A673 (cell line): Measurements from ENCODE around the gene IL2. TPM values are rescaled to one million over a fixed set of nuclear protein-coding genes. Genes with fewer than 3 reads are reported as not detected.

ENCODE experiments used
- BruUV-seq: library from RNA; stranded (reverse); fragments of 400-500 nt; replicated peaks from 2 replicates; lab custom pipeline; 2021; lab: Mats Ljungman, UMichigan
- CTCF ChIA-PET: fragments of 300-600 bp; sonication (Branson Sonifier 250); formaldehyde crosslinking; loops from one replicate; lab custom pipeline; 2022; ENCODE audit warnings: antibody characterized with exemption; lab: Charles Lee
- POLR2A ChIA-PET: fragments of 300-600 bp; sonication (Branson Sonifier 250); formaldehyde crosslinking; loops from one replicate; lab custom pipeline; 2022; ENCODE audit warnings: antibody characterized with exemption; ENCODE audit not compliant: low non-redundant PET; lab: Charles Lee
- DNase-seq: peaks from one replicate; pipeline ENCODE4 v3.0.0-alpha.2; 2015; ENCODE audit warnings: low spot score
- H3K27ac ChIP-seq: fragments of 200-600 bp; sonication (generic); 2 replicates; pipeline ENCODE4 v1.5.1; 2016; ENCODE audit warnings: mixed run types, low read depth, mild to moderate bottlenecking, mixed read lengths, antibody characterized with exemption, low read length; ENCODE audit not compliant: poor library complexity, severe bottlenecking
- H3K27me3 ChIP-seq: fragments of 200-600 bp; sonication (generic); replicated peaks from 2 replicates; pipeline ENCODE4 v1.6.1; 2017; ENCODE audit warnings: mixed run types, low read depth, mild to moderate bottlenecking, mixed read lengths, antibody characterized with exemption, low read length; ENCODE audit not compliant: insufficient read depth, poor library complexity
- H3K36me3 ChIP-seq: fragments of 200-600 bp; sonication (generic); 2 replicates; pipeline ENCODE4 v1.6.1; 2016; ENCODE audit warnings: mixed run types, mild to moderate bottlenecking, mixed read lengths, antibody characterized with exemption, low read length; ENCODE audit not compliant: insufficient read depth, poor library complexity, severe bottlenecking
- H3K4me1 ChIP-seq: fragments of 200-600 bp; sonication (generic); 2 replicates; pipeline ENCODE4 v1.6.1; 2017; ENCODE audit warnings: mixed run types, mild to moderate bottlenecking, mixed read lengths, antibody characterized with exemption, low read length; ENCODE audit not compliant: insufficient read depth, poor library complexity, severe bottlenecking
- H3K4me3 ChIP-seq: fragments of 200-600 bp; sonication (generic); 2 replicates; pipeline ENCODE4 v1.5.1; 2016; ENCODE audit warnings: low read depth, mixed run types, mild to moderate bottlenecking, mixed read lengths, low read length; ENCODE audit not compliant: poor library complexity, severe bottlenecking
- H3K9me3 ChIP-seq: fragments of 200-600 bp; sonication (generic); 2 replicates; pipeline ENCODE4 v1.6.1; 2016; ENCODE audit warnings: mixed run types, low read depth, mild to moderate bottlenecking, mixed read lengths, antibody characterized with exemption, low read length; ENCODE audit not compliant: poor library complexity, severe bottlenecking
- EZH2 ChIP-seq: fragments of 200-600 bp; sonication (generic); IDR thresholded peaks from 2 replicates; pipeline ENCODE4 v1.6.1; 2017; ENCODE audit warnings: borderline replicate concordance, low read depth, mild to moderate bottlenecking, mixed read lengths, antibody characterized with exemption, low read length; ENCODE audit not compliant: poor library complexity, severe bottlenecking
- intact Hi-C: fragments of 100-400 bp; cut with micrococcal nuclease; formaldehyde crosslinking; loops from one replicate; pipeline ENCODE4 v1.10.0; 2022; ENCODE audit not compliant: unreplicated experiment
- total RNA-seq: library from RNA; stranded (reverse); gene quantifications from 2 replicates; pipeline ENCODE4 v1.2.3, GENCODE V29; 2021
- TF ChIP-seq, protein P1 (sequence below): fragments of 300-800, 200-600 bp; sonication (generic); conservative IDR thresholded peaks from 2 replicates; pipeline ENCODE4 v1.5.1; 2017; ENCODE audit warnings: low read depth, mild to moderate bottlenecking, antibody characterized with exemption, low read length, moderate library complexity, mixed read lengths

The IL2 gene
- total RNA-seq, 1 experiment from 2014 or later: not detected

- no peak overlapping the region for H3K4me3 ChIP-seq
- ChIA-PET CTCF (no interaction called here), POLR2A (no interaction called here)
- BruUV-seq: no TSS peak
- intact Hi-C loops: no loop called here
- H3K27me3 ChIP-seq: no peaks in the 10 kb centered on the region
- H3K9me3 ChIP-seq: no peaks in the 10 kb centered on the region
- H3K4me1 ChIP-seq: no peaks in the 10 kb centered on the region
- no peak for DNase-seq
- TF ChIP-seq, protein P1, sequence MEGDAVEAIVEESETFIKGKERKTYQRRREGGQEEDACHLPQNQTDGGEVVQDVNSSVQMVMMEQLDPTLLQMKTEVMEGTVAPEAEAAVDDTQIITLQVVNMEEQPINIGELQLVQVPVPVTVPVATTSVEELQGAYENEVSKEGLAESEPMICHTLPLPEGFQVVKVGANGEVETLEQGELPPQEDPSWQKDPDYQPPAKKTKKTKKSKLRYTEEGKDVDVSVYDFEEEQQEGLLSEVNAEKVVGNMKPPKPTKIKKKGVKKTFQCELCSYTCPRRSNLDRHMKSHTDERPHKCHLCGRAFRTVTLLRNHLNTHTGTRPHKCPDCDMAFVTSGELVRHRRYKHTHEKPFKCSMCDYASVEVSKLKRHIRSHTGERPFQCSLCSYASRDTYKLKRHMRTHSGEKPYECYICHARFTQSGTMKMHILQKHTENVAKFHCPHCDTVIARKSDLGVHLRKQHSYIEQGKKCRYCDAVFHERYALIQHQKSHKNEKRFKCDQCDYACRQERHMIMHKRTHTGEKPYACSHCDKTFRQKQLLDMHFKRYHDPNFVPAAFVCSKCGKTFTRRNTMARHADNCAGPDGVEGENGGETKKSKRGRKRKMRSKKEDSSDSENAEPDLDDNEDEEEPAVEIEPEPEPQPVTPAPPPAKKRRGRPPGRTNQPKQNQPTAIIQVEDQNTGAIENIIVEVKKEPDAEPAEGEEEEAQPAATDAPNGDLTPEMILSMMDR: no peak
- no peak for TF ChIP-seq EZH2
- no peaks in the 10 kb centered on the region for H3K36me3 ChIP-seq
- H3K27ac ChIP-seq: no peak overlapping the region
These were observed 19.6 kb upstream of the IL2 start for GRCh38 chr4:122476126-122476525.

DNA sequence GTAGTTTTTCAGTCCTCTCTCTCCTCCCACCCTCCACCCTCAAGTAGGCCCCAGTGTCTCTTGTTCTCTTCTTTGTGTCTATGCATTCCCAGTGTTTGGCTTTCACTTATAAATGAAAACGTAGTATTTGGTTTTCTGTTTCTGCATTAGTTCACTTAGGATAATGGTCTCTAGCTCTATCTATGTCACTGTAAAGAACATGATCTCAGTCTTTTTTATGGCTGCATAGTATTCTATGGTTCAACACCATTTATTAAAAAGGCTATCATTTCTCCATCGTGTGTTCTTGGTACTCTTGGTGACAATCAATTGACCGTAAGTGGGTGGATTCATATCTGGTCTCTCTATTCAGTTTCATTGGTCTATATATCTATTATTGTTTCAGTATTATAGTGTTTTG is 18.7 kb upstream of the IL2 start:
- H3K4me1 ChIP-seq: no peaks in the 10 kb centered on the region
- no peak for DNase-seq
- no TSS peak for BruUV-seq
- no peaks in the 10 kb centered on the region for H3K36me3 ChIP-seq
- no peak overlapping the region for H3K27ac ChIP-seq
- no peaks in the 10 kb centered on the region for H3K27me3 ChIP-seq
- intact Hi-C loops: no loop called here
- ChIA-PET CTCF (no interaction called here), POLR2A (no interaction called here)
- no peaks in the 10 kb centered on the region for H3K9me3 ChIP-seq
- TF ChIP-seq, protein P1: no peak
- no peak for TF ChIP-seq EZH2
- H3K4me3 ChIP-seq: no peak overlapping the region

GRCh38 chr4:122469457-122469856 is 12.9 kb upstream of the IL2 start:
- no peaks in the 10 kb centered on the region for H3K27me3 ChIP-seq
- no peaks in the 10 kb centered on the region for H3K9me3 ChIP-seq
- POLR2A ChIA-PET: no interaction called here
- CTCF ChIA-PET: no interaction called here
- no peak overlapping the region for H3K27ac ChIP-seq
- no peak overlapping the region for H3K4me3 ChIP-seq
- no peak for DNase-seq
- no peaks in the 10 kb centered on the region for H3K36me3 ChIP-seq
- H3K4me1 ChIP-seq: no peaks in the 10 kb centered on the region
- TF ChIP-seq EZH2: no peak
- TF ChIP-seq, protein P1: no peak
- intact Hi-C loops: no loop called here
- no TSS peak for BruUV-seq
